Natural killer cell treated with Interleukin-12 subunit alpha and Interleukin-12 subunit beta and Interleukin-15 and Interleukin-18, amount 100 ng/mL, for 72 hours (primary cell): Measurements from ENCODE around the gene DEAF1. TPM values are rescaled to one million over a fixed set of nuclear protein-coding genes. Genes with fewer than 3 reads are reported as not detected.
A peak's percentile ranks its signal among the peaks of the same experiment; 100 is the strongest.
"Not testable (repeated sequence)": the region's sequence is repeated elsewhere in the genome, so short reads cannot be mapped to it uniquely, and the experiment has no call there.

Experiments used
- ATAC-seq, 2 donors: fragments of 150-1000 bp; cut with Tn5 transposase in 1 of 2; sonication (Bioruptor Pico), chemical (Tn5 transposase) in 1 of 2; 2 replicates each; pipeline ENCODE4 v1.10.0; 2021
- DNase-seq: peaks from one replicate; pipeline ENCODE4 v3.0.0; 2022; ENCODE audit warnings: low spot score
- H3K27ac Mint-ChIP-seq, 2 donors: 1 replicate in 1 of 2; 2 replicates in 1 of 2; pipeline ENCODE4 v1.8.0; 2022; ENCODE audit warnings: mixed read lengths in 2 of 2, mild to moderate bottlenecking in 1 of 2, moderate library complexity in 1 of 2
- H3K27me3 Mint-ChIP-seq, 2 donors: 1 replicate in 1 of 2; 2 replicates in 1 of 2; pipeline ENCODE4 v1.8.0; 2022; ENCODE audit warnings: mixed read lengths in 2 of 2
- H3K36me3 Mint-ChIP-seq: one replicate; pipeline ENCODE4 v1.8.0; 2022; ENCODE audit warnings: mixed read lengths
- H3K4me1 Mint-ChIP-seq, 2 donors: 1 replicate in 1 of 2; 2 replicates in 1 of 2; pipeline ENCODE4 v1.8.0; 2022; ENCODE audit warnings: low read depth in 2 of 2, mixed read lengths in 2 of 2, mild to moderate bottlenecking in 1 of 2
- H3K4me3 Mint-ChIP-seq: one replicate; pipeline ENCODE4 v1.8.0; 2022; ENCODE audit warnings: mixed read lengths
- H3K9me3 Mint-ChIP-seq: 2 replicates; pipeline ENCODE4 v1.8.0; 2022; ENCODE audit warnings: mixed read lengths
- total RNA-seq, 2 donors: library from RNA; stranded (reverse); gene quantifications; one replicate each; pipeline ENCODE4 v1.2.3, GENCODE V29; 2022

Gene DEAF1
- total RNA-seq, 2 donors from 2014 or later, result 23.2 to 83.6 TPM

GRCh38 chr11:662689-663274 lies 32.2 kb downstream of the DEAF1 start:
- Mint-ChIP-seq H3K4me1 (no peaks in the 10 kb centered on the region), H3K4me3 (no peak overlapping the region), H3K27ac (no peak overlapping the region), H3K9me3 (no peaks in the 10 kb centered on the region), H3K36me3 (no peaks in the 10 kb centered on the region), H3K27me3 (no peaks in the 10 kb centered on the region)
- ATAC-seq (peak; percentile 61 to 74), DNase-seq (no peak)

GRCh38 chr11:660681-661444 lies 34.2 kb downstream of the DEAF1 start:
- Mint-ChIP-seq H3K36me3 (no peaks in the 10 kb centered on the region), H3K4me3 (no peak overlapping the region), H3K4me1 (no peaks in the 10 kb centered on the region), H3K27ac (no peak overlapping the region), H3K27me3 (no peaks in the 10 kb centered on the region), H3K9me3 (no peaks in the 10 kb centered on the region)
- DNase-seq (peak; percentile 57), ATAC-seq (no peak)

GRCh38 chr11:660281-660680 lies 34.7 kb downstream of the DEAF1 start:
- Mint-ChIP-seq H3K9me3 (no peaks in the 10 kb centered on the region), H3K36me3 (no peaks in the 10 kb centered on the region), H3K4me3 (no peak overlapping the region), H3K4me1 (no peaks in the 10 kb centered on the region), H3K27me3 (no peaks in the 10 kb centered on the region), H3K27ac (no peak overlapping the region)
- DNase-seq (peak; percentile 56), ATAC-seq (no peak)

- peak; percentile 53 for DNase-seq
- no peak for ATAC-seq
- H3K4me1 Mint-ChIP-seq, result no peaks in the 10 kb centered on the region
- H3K27me3 Mint-ChIP-seq, result no peaks in the 10 kb centered on the region
- no peak overlapping the region for H3K4me3 Mint-ChIP-seq
- no peak overlapping the region for H3K27ac Mint-ChIP-seq
- no peaks in the 10 kb centered on the region for H3K9me3 Mint-ChIP-seq
- no peaks in the 10 kb centered on the region for H3K36me3 Mint-ChIP-seq
Observed at GRCh38 chr11:659532-660085, 35.4 kb downstream of the DEAF1 start.

- no peaks in the 10 kb centered on the region for H3K4me1 Mint-ChIP-seq
- no peak overlapping the region for H3K27ac Mint-ChIP-seq
- ATAC-seq (no peak), DNase-seq (no peak)
- H3K36me3 Mint-ChIP-seq, result no peaks in the 10 kb centered on the region
- no peaks in the 10 kb centered on the region for H3K9me3 Mint-ChIP-seq
- no peaks in the 10 kb centered on the region for H3K27me3 Mint-ChIP-seq
- no peak overlapping the region for H3K4me3 Mint-ChIP-seq
Observed at GRCh38 chr11:657691-658126, 37.3 kb downstream of the DEAF1 start.

GRCh38 chr11:656866-657265 lies 38.2 kb downstream of the DEAF1 start:
- no peak for ATAC-seq
- no peaks in the 10 kb centered on the region for H3K9me3 Mint-ChIP-seq

GRCh38 chr11:656426-656825 lies 38.6 kb downstream of the DEAF1 start:
- H3K9me3 Mint-ChIP-seq, result no peaks in the 10 kb centered on the region
- no peak overlapping the region for H3K4me3 Mint-ChIP-seq
- H3K27me3 Mint-ChIP-seq, result no peaks in the 10 kb centered on the region
- no peaks in the 10 kb centered on the region for H3K4me1 Mint-ChIP-seq
- no peaks in the 10 kb centered on the region for H3K36me3 Mint-ChIP-seq
- DNase-seq (no peak), ATAC-seq (peak in 1 of 2 donors; percentile 33)
- H3K27ac Mint-ChIP-seq, result no peak overlapping the region

More at GRCh38 chr11:656866-657265, 38.2 kb downstream of the DEAF1 start:
- no peaks in the 10 kb centered on the region for H3K36me3 Mint-ChIP-seq
- H3K4me1 Mint-ChIP-seq, result no peaks in the 10 kb centered on the region
- no peak overlapping the region for H3K27ac Mint-ChIP-seq
- DNase-seq, result no peak
- H3K27me3 Mint-ChIP-seq, result no peaks in the 10 kb centered on the region
- no peak overlapping the region for H3K4me3 Mint-ChIP-seq

- H3K36me3 Mint-ChIP-seq, result no peaks in the 10 kb centered on the region
- H3K27ac Mint-ChIP-seq, result no peak overlapping the region
- H3K27me3 Mint-ChIP-seq, result no peaks in the 10 kb centered on the region
- H3K9me3 Mint-ChIP-seq, result no peaks in the 10 kb centered on the region
- ATAC-seq (no peak), DNase-seq (no peak)
- H3K4me3 Mint-ChIP-seq, result no peak overlapping the region
- H3K4me1 Mint-ChIP-seq, result no peaks in the 10 kb centered on the region
Observed at GRCh38 chr11:655036-655726, 39.8 kb downstream of the DEAF1 start.

GRCh38 chr11:654444-654843 lies 40.6 kb downstream of the DEAF1 start:
- H3K27ac Mint-ChIP-seq, H3K9me3 Mint-ChIP-seq, H3K36me3 Mint-ChIP-seq, H3K4me3 Mint-ChIP-seq, ATAC-seq, H3K4me1 Mint-ChIP-seq, H3K27me3 Mint-ChIP-seq, DNase-seq: not testable (repeated sequence)

- ATAC-seq (peak in 1 of 2 donors; percentile 17), DNase-seq (no peak)
- Mint-ChIP-seq H3K4me3 (no peak overlapping the region), H3K27ac (no peak overlapping the region), H3K27me3 (no peaks in the 10 kb centered on the region), H3K36me3 (no peaks in the 10 kb centered on the region), H3K9me3 (no peaks in the 10 kb centered on the region), H3K4me1 (no peaks in the 10 kb centered on the region)
Observed at GRCh38 chr11:653837-654236, 41.2 kb downstream of the DEAF1 start.

- DNase-seq, ATAC-seq, H3K27me3 Mint-ChIP-seq, H3K4me1 Mint-ChIP-seq, H3K27ac Mint-ChIP-seq, H3K36me3 Mint-ChIP-seq, H3K9me3 Mint-ChIP-seq, H3K4me3 Mint-ChIP-seq: not testable (repeated sequence)
Observed at GRCh38 chr11:653136-653535, 41.9 kb downstream of the DEAF1 start.

- no peaks in the 10 kb centered on the region for H3K36me3 Mint-ChIP-seq
- H3K4me1 Mint-ChIP-seq, result no peaks in the 10 kb centered on the region
- H3K4me3 Mint-ChIP-seq, result no peak overlapping the region
- no peak overlapping the region for H3K27ac Mint-ChIP-seq
- ATAC-seq (no peak), DNase-seq (no peak)
- H3K27me3 Mint-ChIP-seq, result no peaks in the 10 kb centered on the region
- H3K9me3 Mint-ChIP-seq, result no peaks in the 10 kb centered on the region
Observed at GRCh38 chr11:650482-650881, 44.5 kb downstream of the DEAF1 start.

GRCh38 chr11:647672-648158 lies 47.3 kb downstream of the DEAF1 start:
- H3K27ac Mint-ChIP-seq, DNase-seq, ATAC-seq, H3K4me3 Mint-ChIP-seq, H3K27me3 Mint-ChIP-seq, H3K36me3 Mint-ChIP-seq, H3K9me3 Mint-ChIP-seq, H3K4me1 Mint-ChIP-seq: not testable (repeated sequence)

- no peak for DNase-seq
- Mint-ChIP-seq H3K27ac (no peak overlapping the region), H3K4me1 (no peaks in the 10 kb centered on the region), H3K4me3 (no peak overlapping the region), H3K36me3 (no peaks in the 10 kb centered on the region), H3K27me3 (no peaks in the 10 kb centered on the region), H3K9me3 (no peaks in the 10 kb centered on the region)
- no peak for ATAC-seq
Observed at GRCh38 chr11:646214-646613, 48.8 kb downstream of the DEAF1 start.
